H1 (cell line): ENCODE measurements around the gene PITPNC1. TPM values are rescaled to one million over a fixed set of nuclear protein-coding genes. Genes with fewer than 3 reads are reported as not detected.

Source experiments
- RNF2 ChIP-seq: fragments of 200-900, 300-1000 bp; sonication (generic); IDR thresholded peaks from 2 replicates; pipeline ENCODE4 v1.7.1; 2016; ENCODE audit warnings: borderline replicate concordance, low read depth, mild to moderate bottlenecking, antibody characterized with exemption, low read length; ENCODE audit not compliant: poor library complexity, severe bottlenecking; ENCODE audit errors: missing control alignments
- polyA plus RNA-seq, 7 experiments: library from polyadenylated mRNA; depleted of rRNA in 3 of 7; stranded (reverse) in 5 of 7; unstranded in 2 of 7; fragments of >200 nt in 5 of 7; fragments of 200-250 nt in 2 of 7; gene quantifications; 1 replicate in 5 of 7; 2 replicates in 1 of 7; 4 replicates in 1 of 7; pipeline versions ENCODE4 v1.2.1 to v1.2.3, GENCODE V29; 2011 to 2013; ENCODE audit warnings: missing spikeins in 2 of 7, mixed read lengths in 2 of 7
- total RNA-seq: library from RNA; stranded (reverse); fragmentation: NEBNext Ultra II Directional; extraction: Animal tissue kit (Norgen Biotek cat#: 25700); gene quantifications from 2 replicates; pipeline ENCODE4 v1.2.1, GENCODE V29; 2021

PITPNC1 gene
- total and polyA plus RNA-seq, 2 of the 8 experiments (the other 6 are each of a cell fraction or from before 2014, with no cell fraction given): 17.6 to 54.7 TPM

- TF ChIP-seq RNF2: no peak
Observed at GRCh38 chr17:67377488-67378453, 690 bp downstream of the PITPNC1 start (continued).
